K562 (cell line): ENCODE measurements around the gene FTHL17.

ENCODE experiments used
- POLR2A ChIP-seq: fragments of 450-650 bp; conservative IDR thresholded peaks from 2 replicates; pipeline ENCODE4 v1.6.1; 2016
- RNF2 ChIP-seq: sonication (generic); IDR thresholded peaks from 2 replicates; pipeline ENCODE4 v1.6.1; 2016

DNA sequence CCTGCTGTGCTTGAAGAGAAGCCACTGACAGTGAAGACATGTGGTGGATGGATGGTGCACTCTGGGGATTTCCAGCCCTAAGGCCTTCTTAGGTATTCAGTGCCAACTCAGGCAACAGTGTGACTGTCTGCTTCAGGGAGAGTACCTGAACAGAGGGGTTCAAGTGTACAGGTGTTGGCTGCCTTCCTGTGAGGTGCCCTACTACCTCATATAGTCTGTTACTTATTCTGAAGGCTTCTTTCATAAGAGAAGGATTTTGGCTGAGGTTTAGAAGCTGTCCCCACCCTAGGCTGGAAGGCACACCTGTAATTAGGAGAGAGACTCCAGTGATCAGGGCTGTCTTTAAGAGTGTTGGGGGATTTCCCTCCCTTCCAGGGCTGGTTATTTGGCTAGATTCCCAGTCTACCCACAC is 1.8 kb downstream of the FTHL17 start:
- TF ChIP-seq POLR2A (no peak), RNF2 (no peak)
